IMR-90 (cell line): ENCODE measurements around the gene CEP170B.
"Not testable (repeated sequence)": the region's sequence is repeated elsewhere in the genome, so short reads cannot be mapped to it uniquely, and the experiment has no call there.

Source experiments
- BHLHE40 ChIP-seq: fragments of 150-350 bp; IDR thresholded peaks from 2 replicates; pipeline ENCODE4 v1.6.1; 2016; ENCODE audit warnings: mild to moderate bottlenecking, low read depth, low read length
- CEBPB ChIP-seq: IDR thresholded peaks from 2 replicates; pipeline ENCODE4 v1.6.1; 2012; ENCODE audit warnings: low read depth, low read length, improper control_type of control experiment
- CHD1 ChIP-seq: IDR thresholded peaks from 2 replicates; pipeline ENCODE4 v1.6.1; 2012; ENCODE audit warnings: low read depth, low read length, improper control_type of control experiment
- CTCF ChIP-seq: conservative IDR thresholded peaks from 2 replicates; pipeline ENCODE4 v1.5.1; 2012; ENCODE audit warnings: mild to moderate bottlenecking, low read depth, low read length, improper control_type of control experiment
- FOS ChIP-seq: fragments of 150-350 bp; IDR thresholded peaks from 2 replicates; pipeline ENCODE4 v1.6.1; 2016; ENCODE audit warnings: low read depth, low read length
- MAFK ChIP-seq: IDR thresholded peaks from 2 replicates; pipeline ENCODE4 v1.6.1; 2012; ENCODE audit warnings: low read depth, low read length, improper control_type of control experiment
- MAZ ChIP-seq: IDR thresholded peaks from 2 replicates; pipeline ENCODE4 v1.6.1; 2012; ENCODE audit warnings: low read depth, mild to moderate bottlenecking, low read length, improper control_type of control experiment, moderate library complexity, borderline replicate concordance
- POLR2A ChIP-seq: IDR thresholded peaks from 2 replicates; pipeline ENCODE4 v1.6.1; 2012; ENCODE audit warnings: mild to moderate bottlenecking, low read depth, low read length
- SMC3 ChIP-seq: fragments of 150-350 bp; IDR thresholded peaks from 2 replicates; pipeline ENCODE4 v1.6.1; 2016; ENCODE audit warnings: low read depth, mild to moderate bottlenecking, antibody characterized with exemption, low read length, moderate library complexity
- USF2 ChIP-seq: fragments of 150-350 bp; IDR thresholded peaks from 2 replicates; pipeline ENCODE4 v1.6.1; 2017; ENCODE audit warnings: mild to moderate bottlenecking, antibody characterized with exemption, low read length, low read depth

- TF ChIP-seq MAFK, POLR2A, CTCF, CEBPB, SMC3, BHLHE40, FOS, USF2, MAZ, CHD1: not testable (repeated sequence)
These were observed 78.3 kb downstream of the CEP170B start for GRCh38 chr14:104943216-104944015.
